ENCODE measurements around the gene PARP8. TPM values are rescaled to one million over a fixed set of nuclear protein-coding genes. Genes with fewer than 3 reads are reported as not detected.

PARP8 gene
- total and polyA plus RNA-seq, 3 experiments from 2014 or later = 55.4 to 142 (median 58.4) TPM

GRCh38 chr5:50849554-50849953 is 183.1 kb downstream of the PARP8 start:
- Mint-ChIP-seq H3K4me3 (no peak overlapping the region), H3K36me3 (peaks cover 0 to 10% (median 3%) of the 10 kb centered on the region in 3 donors), H3K4me1 (peaks cover 2 to 19% (median 15%) of the 10 kb centered on the region in 3 donors), H3K27me3 (no peaks in the 10 kb centered on the region), H3K27ac (no peak overlapping the region), H3K9me3 (no peaks in the 10 kb centered on the region)
- DNase-seq = no peak
- Histone ChIP-seq H3K27ac (ENCODE audit: low read depth, low read length) (no peak overlapping the region), H3K4me1 (ENCODE audit: insufficient read depth, low read length) (no peaks in the 10 kb centered on the region), H3K27me3 (ENCODE audit: insufficient read depth, low read length, poor library complexity, severe bottlenecking) (no peaks in the 10 kb centered on the region), H3K9me3 (ENCODE audit: low read length) (no peaks in the 10 kb centered on the region), H3K36me3 (ENCODE audit: insufficient read depth, low read length) (no peaks in the 10 kb centered on the region), H3K4me3 (ENCODE audit: low read length) (no peak overlapping the region)
- ChIA-PET CTCF (no interaction called here), POLR2A (no interaction called here)

- no peak overlapping the region for H3K4me3 Mint-ChIP-seq
Measured at GRCh38 chr5:50853151-50853550, 186.7 kb downstream of the PARP8 start.

GRCh38 chr5:50854082-50854481 is 187.6 kb downstream of the PARP8 start:
- Mint-ChIP-seq H3K36me3 (no peaks in the 10 kb centered on the region), H3K27me3 (no peaks in the 10 kb centered on the region), H3K27ac (no peak overlapping the region)

More at GRCh38 chr5:50853151-50853550, 186.7 kb downstream of the PARP8 start:
- H3K27me3 ChIP-seq (ENCODE audit: insufficient read depth, low read length, poor library complexity, severe bottlenecking) = no peaks in the 10 kb centered on the region
- POLR2A ChIA-PET = no interaction called here
- no peak for DNase-seq
- no peak overlapping the region for H3K4me3 ChIP-seq (ENCODE audit: low read length)
- CTCF ChIA-PET = no interaction called here
- peaks cover 10 to 25% (median 21%) of the 10 kb centered on the region in 3 donors for H3K4me1 Mint-ChIP-seq
- H3K36me3 Mint-ChIP-seq = no peaks in the 10 kb centered on the region
- no peak overlapping the region for H3K27ac ChIP-seq (ENCODE audit: low read depth, low read length)
- peak overlapping the region in 2 of 8 donors; percentile 9 to 21 for H3K27ac Mint-ChIP-seq
- H3K36me3 ChIP-seq (ENCODE audit: insufficient read depth, low read length) = no peaks in the 10 kb centered on the region
- no peaks in the 10 kb centered on the region for H3K9me3 Mint-ChIP-seq
- no peaks in the 10 kb centered on the region for H3K27me3 Mint-ChIP-seq
- H3K9me3 ChIP-seq (ENCODE audit: low read length) = no peaks in the 10 kb centered on the region
- no peaks in the 10 kb centered on the region for H3K4me1 ChIP-seq (ENCODE audit: insufficient read depth, low read length)

GRCh38 chr5:50855001-50855400 is 188.6 kb downstream of the PARP8 start:
- Histone ChIP-seq H3K4me3 (ENCODE audit: low read length) (no peak overlapping the region), H3K27me3 (ENCODE audit: insufficient read depth, low read length, poor library complexity, severe bottlenecking) (no peaks in the 10 kb centered on the region), H3K9me3 (ENCODE audit: low read length) (no peaks in the 10 kb centered on the region), H3K4me1 (ENCODE audit: insufficient read depth, low read length) (no peaks in the 10 kb centered on the region), H3K27ac (ENCODE audit: low read depth, low read length) (no peak overlapping the region), H3K36me3 (ENCODE audit: insufficient read depth, low read length) (no peaks in the 10 kb centered on the region)
- Mint-ChIP-seq H3K27me3 (peaks cover under 1% of the 10 kb centered on the region in 2 donors), H3K36me3 (peaks cover 0 to 3% (median 0%) of the 10 kb centered on the region in 3 donors), H3K27ac (peak overlapping the region in 1 of 8 donors; percentile 4), H3K4me1 (peaks cover 10 to 25% (median 21%) of the 10 kb centered on the region in 3 donors), H3K4me3 (no peak overlapping the region), H3K9me3 (no peaks in the 10 kb centered on the region)
- no peak for DNase-seq
- ChIA-PET CTCF (no interaction called here), POLR2A (interaction anchor here (0.6 kb wide), 1 partner anchor 340 kb away, joined by 3 read pairs; no protein-coding TSS in a partner anchor)

More at GRCh38 chr5:50854082-50854481, 187.6 kb downstream of the PARP8 start:
- no peaks in the 10 kb centered on the region for H3K36me3 ChIP-seq (ENCODE audit: insufficient read depth, low read length)
- DNase-seq = no peak
- H3K4me3 ChIP-seq (ENCODE audit: low read length) = no peak overlapping the region
- no peaks in the 10 kb centered on the region for H3K9me3 Mint-ChIP-seq
- CTCF ChIA-PET = no interaction called here
- H3K27me3 ChIP-seq (ENCODE audit: insufficient read depth, low read length, poor library complexity, severe bottlenecking) = no peaks in the 10 kb centered on the region
- no peaks in the 10 kb centered on the region for H3K9me3 ChIP-seq (ENCODE audit: low read length)
- H3K27ac ChIP-seq (ENCODE audit: low read depth, low read length) = no peak overlapping the region
- POLR2A ChIA-PET = no interaction called here
- peaks cover 10 to 25% (median 21%) of the 10 kb centered on the region in 3 donors for H3K4me1 Mint-ChIP-seq
- H3K4me1 ChIP-seq (ENCODE audit: insufficient read depth, low read length) = no peaks in the 10 kb centered on the region
- H3K4me3 Mint-ChIP-seq = peak overlapping the region in 1 of 7 donors; percentile 17

- Mint-ChIP-seq H3K4me3 (peak overlapping the region in 1 of 7 donors; percentile 10), H3K27me3 (peaks cover 2 to 9% of the 10 kb centered on the region in 2 donors), H3K27ac (peak overlapping the region in 1 of 8 donors; percentile 34), H3K9me3 (no peaks in the 10 kb centered on the region), H3K36me3 (peaks cover 0 to 7% (median 0%) of the 10 kb centered on the region in 3 donors), H3K4me1 (peaks cover 10 to 25% (median 18%) of the 10 kb centered on the region in 3 donors)
- H3K4me1 ChIP-seq (ENCODE audit: insufficient read depth, low read length) = no peaks in the 10 kb centered on the region
- H3K27me3 ChIP-seq (ENCODE audit: insufficient read depth, low read length, poor library complexity, severe bottlenecking) = no peaks in the 10 kb centered on the region
- H3K9me3 ChIP-seq (ENCODE audit: low read length) = no peaks in the 10 kb centered on the region
- POLR2A ChIA-PET = no interaction called here
- H3K36me3 ChIP-seq (ENCODE audit: insufficient read depth, low read length) = no peaks in the 10 kb centered on the region
- CTCF ChIA-PET = no interaction called here
- H3K27ac ChIP-seq (ENCODE audit: low read depth, low read length) = no peak overlapping the region
- H3K4me3 ChIP-seq (ENCODE audit: low read length) = no peak overlapping the region
- no peak for DNase-seq
Measured at GRCh38 chr5:50856401-50857119, 190.1 kb downstream of the PARP8 start.

GRCh38 chr5:50863534-50864170 is 197.2 kb downstream of the PARP8 start:
- peaks cover 23 to 46% of the 10 kb centered on the region in 2 donors for H3K27me3 Mint-ChIP-seq
- Histone ChIP-seq H3K36me3 (ENCODE audit: insufficient read depth, low read length) (no peaks in the 10 kb centered on the region), H3K4me1 (ENCODE audit: insufficient read depth, low read length) (no peaks in the 10 kb centered on the region), H3K27ac (ENCODE audit: low read depth, low read length) (no peak overlapping the region), H3K9me3 (ENCODE audit: low read length) (no peaks in the 10 kb centered on the region), H3K4me3 (ENCODE audit: low read length) (no peak overlapping the region), H3K27me3 (ENCODE audit: insufficient read depth, low read length, poor library complexity, severe bottlenecking) (peaks cover 6% of the 10 kb centered on the region)
- H3K27ac Mint-ChIP-seq = no peak overlapping the region
- no peak for DNase-seq
- peaks cover 0 to 11% (median 0%) of the 10 kb centered on the region in 3 donors for H3K36me3 Mint-ChIP-seq
- H3K4me3 Mint-ChIP-seq = no peak overlapping the region
- H3K4me1 Mint-ChIP-seq = no peaks in the 10 kb centered on the region
- CTCF ChIA-PET = no interaction called here
- no peaks in the 10 kb centered on the region for H3K9me3 Mint-ChIP-seq
- POLR2A ChIA-PET = no interaction called here

- H3K27me3 Mint-ChIP-seq = peaks cover 29 to 52% of the 10 kb centered on the region in 2 donors
- Histone ChIP-seq H3K4me3 (ENCODE audit: low read length) (no peak overlapping the region), H3K4me1 (ENCODE audit: insufficient read depth, low read length) (no peaks in the 10 kb centered on the region), H3K27me3 (ENCODE audit: insufficient read depth, low read length, poor library complexity, severe bottlenecking) (peaks cover 6% of the 10 kb centered on the region), H3K9me3 (ENCODE audit: low read length) (no peaks in the 10 kb centered on the region), H3K27ac (ENCODE audit: low read depth, low read length) (no peak overlapping the region), H3K36me3 (ENCODE audit: insufficient read depth, low read length) (no peaks in the 10 kb centered on the region)
- H3K36me3 Mint-ChIP-seq = peaks cover 0 to 11% (median 0%) of the 10 kb centered on the region in 3 donors
- CTCF ChIA-PET = no interaction called here
- no peak overlapping the region for H3K27ac Mint-ChIP-seq
- no peaks in the 10 kb centered on the region for H3K4me1 Mint-ChIP-seq
- POLR2A ChIA-PET = no interaction called here
- no peaks in the 10 kb centered on the region for H3K9me3 Mint-ChIP-seq
- no peak overlapping the region for H3K4me3 Mint-ChIP-seq
- DNase-seq = no peak
Measured at GRCh38 chr5:50864466-50864865, 198.0 kb downstream of the PARP8 start.

GRCh38 chr5:50866415-50866814 is 200.0 kb downstream of the PARP8 start:
- H3K27me3 ChIP-seq (ENCODE audit: insufficient read depth, low read length, poor library complexity, severe bottlenecking) = peaks cover 6% of the 10 kb centered on the region
- Mint-ChIP-seq H3K27ac (no peak overlapping the region), H3K9me3 (peaks cover 0 to 2% (median 0%) of the 10 kb centered on the region in 5 donors), H3K27me3 (peaks cover 33 to 60% of the 10 kb centered on the region in 2 donors), H3K36me3 (peaks cover 0 to 8% (median 1%) of the 10 kb centered on the region in 3 donors), H3K4me3 (no peak overlapping the region), H3K4me1 (no peaks in the 10 kb centered on the region)
- H3K4me3 ChIP-seq (ENCODE audit: low read length) = no peak overlapping the region
- H3K4me1 ChIP-seq (ENCODE audit: insufficient read depth, low read length) = no peaks in the 10 kb centered on the region
- ChIA-PET CTCF (no interaction called here), POLR2A (no interaction called here)
- no peak for DNase-seq
- H3K9me3 ChIP-seq (ENCODE audit: low read length) = no peaks in the 10 kb centered on the region
- H3K36me3 ChIP-seq (ENCODE audit: insufficient read depth, low read length) = no peaks in the 10 kb centered on the region
- H3K27ac ChIP-seq (ENCODE audit: low read depth, low read length) = no peak overlapping the region
